ENCODE results near the gene ZNF415. TPM values are rescaled to one million over a fixed set of nuclear protein-coding genes. Genes with fewer than 3 reads are reported as not detected.

The ZNF415 gene
- total and polyA plus RNA-seq, 2 donors (not counting 1 experiment from before 2014, with no cell fraction given) = 7.2 to 15.7 TPM

DNA sequence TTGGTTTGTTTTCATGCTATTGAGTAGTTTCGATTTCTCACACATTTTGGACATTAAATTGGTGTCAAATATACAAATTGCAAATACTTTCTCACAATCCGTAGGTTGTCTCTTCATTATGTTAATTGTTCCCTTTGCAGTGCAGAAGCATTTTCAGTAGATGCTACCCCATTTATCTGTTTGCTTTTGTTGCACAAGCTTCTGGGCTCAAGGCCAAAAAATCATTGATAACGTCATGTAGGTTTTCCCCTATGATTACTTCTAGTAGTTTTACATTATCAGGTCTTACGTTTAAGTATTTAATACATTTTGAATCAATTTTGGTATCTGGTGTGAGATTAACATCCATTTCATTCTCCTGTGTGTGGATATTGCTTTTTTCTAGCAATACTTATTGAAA, 40.2 kb upstream of the ZNF415 start:
- Histone ChIP-seq H3K4me1 (ENCODE audit: control insufficient read depth, extremely low read depth, insufficient read depth, low read length) (no peaks in the 10 kb centered on the region), H3K27me3 (ENCODE audit: control insufficient read depth, insufficient read depth, low read length) (no peaks in the 10 kb centered on the region), H4K20me1 (ENCODE audit: control insufficient read depth, extremely low read depth, insufficient read depth, low read length) (no peaks in the 10 kb centered on the region), H3K9me3 (ENCODE audit: control insufficient read depth, insufficient read depth, low read depth, low read length) (no peaks in the 10 kb centered on the region), H3K36me3 (ENCODE audit: control insufficient read depth, insufficient read depth, low read length) (no peaks in the 10 kb centered on the region), H3K27ac (ENCODE audit: insufficient read depth, low read length) (no peak overlapping the region), H3K9ac (ENCODE audit: insufficient read depth, low read length) (no peak overlapping the region), H3K4me3 (replicated peaks in 1 of 4; ENCODE audit: control extremely low read depth in 1 of 4, insufficient read depth in 1 of 4, low read depth in 3 of 4, low read length in 4 of 4) (no peak overlapping the region), H2AFZ (ENCODE audit: low read length) (no peak overlapping the region), H3K79me2 (ENCODE audit: control insufficient read depth, insufficient read depth, low read length) (no peaks in the 10 kb centered on the region), H3K4me2 (ENCODE audit: extremely low read depth, insufficient read depth, low read length) (no peak overlapping the region)
- TF ChIP-seq CTCF (conservative IDR thresholded peaks at IDR 0.05 in 1 of 2, IDR thresholded peaks at IDR 0.05 in 1 of 2; ENCODE audit: low read depth in 1 of 2, low read length in 2 of 2) (no peak), EZH2 (IDR thresholded peaks at IDR 0.05; ENCODE audit: low read length, missing control alignments) (no peak)
- peak; percentile 9 to 39 for DNase-seq (ENCODE audit: low read depth in 2 of 2)

DNA sequence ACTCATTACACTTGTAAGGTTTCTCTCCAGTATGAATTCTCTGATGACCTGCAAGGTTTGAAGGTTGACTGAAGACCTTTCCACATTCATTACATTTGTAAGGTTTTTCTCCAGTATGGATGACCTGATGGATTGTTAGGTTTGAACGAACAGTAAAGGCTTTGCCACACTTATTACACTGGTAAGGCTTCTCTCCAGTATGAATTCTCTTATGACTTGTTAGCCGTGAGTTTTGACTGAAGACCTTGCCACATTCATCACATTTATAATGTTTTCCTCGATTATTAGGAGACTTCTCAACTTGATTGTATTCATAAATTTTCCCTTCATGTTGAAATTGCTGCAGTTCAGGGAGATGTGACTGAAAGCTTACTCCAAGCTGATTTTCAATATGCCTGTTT, 33.0 kb upstream of the ZNF415 start:
- Histone ChIP-seq H2AFZ (ENCODE audit: low read length) (no peak overlapping the region), H3K4me1 (ENCODE audit: control insufficient read depth, extremely low read depth, insufficient read depth, low read length) (no peaks in the 10 kb centered on the region), H4K20me1 (ENCODE audit: control insufficient read depth, extremely low read depth, insufficient read depth, low read length) (no peaks in the 10 kb centered on the region), H3K4me3 (replicated peaks in 1 of 4; ENCODE audit: control extremely low read depth in 1 of 4, insufficient read depth in 1 of 4, low read depth in 3 of 4, low read length in 4 of 4) (no peak overlapping the region), H3K27ac (ENCODE audit: insufficient read depth, low read length) (no peak overlapping the region), H3K4me2 (ENCODE audit: extremely low read depth, insufficient read depth, low read length) (no peak overlapping the region), H3K9ac (ENCODE audit: insufficient read depth, low read length) (no peak overlapping the region), H3K9me3 (ENCODE audit: control insufficient read depth, insufficient read depth, low read depth, low read length) (no peaks in the 10 kb centered on the region), H3K79me2 (ENCODE audit: control insufficient read depth, insufficient read depth, low read length) (no peaks in the 10 kb centered on the region), H3K36me3 (ENCODE audit: control insufficient read depth, insufficient read depth, low read length) (no peaks in the 10 kb centered on the region), H3K27me3 (ENCODE audit: control insufficient read depth, insufficient read depth, low read length) (no peaks in the 10 kb centered on the region)
- TF ChIP-seq CTCF (conservative IDR thresholded peaks at IDR 0.05 in 1 of 2, IDR thresholded peaks at IDR 0.05 in 1 of 2; ENCODE audit: low read depth in 1 of 2, low read length in 2 of 2) (no peak), EZH2 (IDR thresholded peaks at IDR 0.05; ENCODE audit: low read length, missing control alignments) (no peak)
- no peak for DNase-seq (ENCODE audit: low read depth in 2 of 2)

GRCh38 chr19:53161123-53161522, 28.4 kb upstream of the ZNF415 start:
- Histone ChIP-seq H3K9ac (ENCODE audit: insufficient read depth, low read length) (no peak overlapping the region), H3K4me3 (replicated peaks in 1 of 4; ENCODE audit: control extremely low read depth in 1 of 4, insufficient read depth in 1 of 4, low read depth in 3 of 4, low read length in 4 of 4) (no peak overlapping the region), H3K9me3 (ENCODE audit: control insufficient read depth, insufficient read depth, low read depth, low read length) (no peaks in the 10 kb centered on the region), H3K4me1 (ENCODE audit: control insufficient read depth, extremely low read depth, insufficient read depth, low read length) (no peaks in the 10 kb centered on the region), H4K20me1 (ENCODE audit: control insufficient read depth, extremely low read depth, insufficient read depth, low read length) (no peaks in the 10 kb centered on the region), H3K4me2 (ENCODE audit: extremely low read depth, insufficient read depth, low read length) (no peak overlapping the region), H3K27ac (ENCODE audit: insufficient read depth, low read length) (no peak overlapping the region), H3K36me3 (ENCODE audit: control insufficient read depth, insufficient read depth, low read length) (no peaks in the 10 kb centered on the region), H3K27me3 (ENCODE audit: control insufficient read depth, insufficient read depth, low read length) (no peaks in the 10 kb centered on the region), H3K79me2 (ENCODE audit: control insufficient read depth, insufficient read depth, low read length) (peaks cover 1% of the 10 kb centered on the region), H2AFZ (ENCODE audit: low read length) (no peak overlapping the region)
- TF ChIP-seq CTCF (conservative IDR thresholded peaks at IDR 0.05 in 1 of 2, IDR thresholded peaks at IDR 0.05 in 1 of 2; ENCODE audit: low read depth in 1 of 2, low read length in 2 of 2) (no peak), EZH2 (IDR thresholded peaks at IDR 0.05; ENCODE audit: low read length, missing control alignments) (no peak)
- no peak for DNase-seq (ENCODE audit: low read depth in 2 of 2)
